Psoas muscle (tissue), 8 donors: Measurements from ENCODE around the gene RABEP1. TPM values are rescaled to one million over a fixed set of nuclear protein-coding genes. Genes with fewer than 3 reads are reported as not detected.

Experiments
- ATAC-seq, 4 donors: fragments of 200-7000 bp; cut with Tn5 transposase; one replicate each; pipeline ENCODE4 v1.9.1; 2020; ENCODE audit warnings: moderate library complexity in 3 of 4, mild to moderate bottlenecking in 2 of 4
- DNase-seq, 2 donors: peaks; one replicate each; pipeline ENCODE4 v3.0.0-alpha.2; 2020
- H3K27ac ChIP-seq: fragments of 200-600 bp; one replicate; pipeline ENCODE4 v1.8.0; 2022
- H3K27me3 ChIP-seq, 3 donors: fragments of 200-600 bp in 1 of 3; one replicate each; pipeline versions ENCODE4 v1.6.1 to v1.8.0; 2013 to 2022; ENCODE audit warnings: low read length in 2 of 3, mild to moderate bottlenecking in 2 of 3, moderate library complexity in 1 of 3; ENCODE audit not compliant: insufficient read depth in 3 of 3
- H3K36me3 ChIP-seq, 2 donors: fragments of 200-600 bp in 1 of 2; one replicate each; pipeline versions ENCODE4 v1.6.1 to v1.8.0; 2013 to 2022; ENCODE audit warnings: low read depth in 1 of 2, mild to moderate bottlenecking in 1 of 2, moderate library complexity in 1 of 2; ENCODE audit not compliant: insufficient read depth in 1 of 2
- H3K4me1 ChIP-seq: fragments of 200-600 bp; one replicate; pipeline ENCODE4 v1.8.0; 2022
- H3K4me3 ChIP-seq: fragments of 200-600 bp; one replicate; pipeline ENCODE4 v1.8.0; 2022; ENCODE audit warnings: mild to moderate bottlenecking
- H3K9me3 ChIP-seq: fragments of 200-600 bp; one replicate; pipeline ENCODE4 v1.8.0; 2022
- CTCF ChIP-seq: fragments of 200-600 bp; IDR thresholded peaks from one replicate; pipeline ENCODE4 v1.8.0; 2022; ENCODE audit warnings: antibody characterized with exemption
- WGBS, 3 donors: extraction: QIAGEN DNeasy Blood & Tissue Kit; methylation state at CpG; one replicate each; pipeline versions ENCODE4 v1.1.6 to v1.1.7; 2013; 5-methylcytosine and 5-hydroxymethylcytosine counted together
- intact Hi-C, 2 donors: fragments of 100-400 bp; cut with DNase I; formaldehyde crosslinking; loops; one replicate each; pipeline versions ENCODE4 v1.11.0 to v1.14.2; 2022
- polyA plus RNA-seq, 3 donors: library from polyadenylated mRNA; stranded (reverse); fragments of 200-250 nt; gene quantifications; one replicate each; pipeline ENCODE4 v1.2.3, GENCODE V29; 2013
- total RNA-seq, 4 donors: library from RNA; stranded (reverse); fragmentation: NEBNext Ultra II Directional in 2 of 4; extraction: Animal tissue kit (Norgen Biotek cat#: 25700) in 2 of 4; gene quantifications; one replicate each; pipeline versions ENCODE4 v1.2.1 to v1.2.4, GENCODE V29; 2021 to 2023
- donor health status: healthy with polysubstance abuse.
- donor health status: DM: no; HTN: no; CAD: no; lungs with moderate emphysema.
- donor health status: Bipolar disorder and iron deficiency.
- donor health status: healthy.
- donor health status: DM: yes; HTN: yes; CAD: no.
- donor health status: DM: no; HTN: no; CAD: no.
- donor health status: DM: no; HTN: no; CAD: no.
- donor health status: DM: yes; HTN: yes; CAD: no.

RABEP1 gene
- total and polyA plus RNA-seq, 7 donors, result 33.4 to 106 (median 77.4) TPM

GRCh38 chr17:5257124-5257523 lies 25.0 kb upstream of the RABEP1 start:
- H3K9me3 ChIP-seq, result no peaks in the 10 kb centered on the region
- H3K27ac ChIP-seq, result no peak overlapping the region
- no peak for ATAC-seq
- intact Hi-C loops, result loop anchor here (5.0 to 10.0 kb wide), 3 partner anchors 65 to 1178 kb away; partner anchors contain the start of genes AIPL1 (in 1 of the 2) and C1QBP (in 1 of the 2)
- no peak overlapping the region for H3K4me3 ChIP-seq
- WGBS, 3 donors, result 97% methylated on average over 5 of the region's 5 CpGs
- no peaks in the 10 kb centered on the region for H3K4me1 ChIP-seq
- DNase-seq, result no peak
- H3K27me3 ChIP-seq, result no peaks in the 10 kb centered on the region
- H3K36me3 ChIP-seq, result no peaks in the 10 kb centered on the region
- no peak for TF ChIP-seq CTCF

GRCh38 chr17:5260542-5260941 lies 21.5 kb upstream of the RABEP1 start:
- Histone ChIP-seq H3K4me1 (no peaks in the 10 kb centered on the region), H3K27me3 (no peaks in the 10 kb centered on the region), H3K36me3 (no peaks in the 10 kb centered on the region), H3K4me3 (no peak overlapping the region), H3K27ac (no peak overlapping the region), H3K9me3 (no peaks in the 10 kb centered on the region)
- no peak for DNase-seq
- WGBS, 3 donors, result 94 to 100% (median 96%) methylated on average over 1 of the region's 1 CpG
- TF ChIP-seq CTCF, result no peak
- no peak for ATAC-seq
- intact Hi-C loops, result no loop called here

- no peak for TF ChIP-seq CTCF
- Histone ChIP-seq H3K9me3 (no peaks in the 10 kb centered on the region), H3K4me1 (no peaks in the 10 kb centered on the region), H3K36me3 (no peaks in the 10 kb centered on the region), H3K4me3 (no peak overlapping the region), H3K27me3 (no peaks in the 10 kb centered on the region), H3K27ac (no peak overlapping the region)
- WGBS, 3 donors, result 70 to 83% (median 71%) methylated on average over 2 of the region's 2 CpGs
- DNase-seq (no peak), ATAC-seq (no peak)
- intact Hi-C loops, result no loop called here
Observed at GRCh38 chr17:5262416-5262991, 19.6 kb upstream of the RABEP1 start.

GRCh38 chr17:5263441-5263840 lies 18.6 kb upstream of the RABEP1 start:
- 92 to 95% (median 95%) methylated on average over 6 of the region's 6 CpGs for WGBS, 3 donors
- Histone ChIP-seq H3K27me3 (no peaks in the 10 kb centered on the region), H3K9me3 (no peaks in the 10 kb centered on the region), H3K27ac (no peak overlapping the region), H3K4me1 (no peaks in the 10 kb centered on the region), H3K4me3 (no peak overlapping the region), H3K36me3 (no peaks in the 10 kb centered on the region)
- no peak for DNase-seq
- intact Hi-C loops, result no loop called here
- ATAC-seq, result no peak
- TF ChIP-seq CTCF, result no peak

- Histone ChIP-seq H3K27me3 (no peaks in the 10 kb centered on the region), H3K4me1 (no peaks in the 10 kb centered on the region), H3K27ac (no peak overlapping the region), H3K4me3 (no peak overlapping the region), H3K9me3 (no peaks in the 10 kb centered on the region), H3K36me3 (no peaks in the 10 kb centered on the region)
- 49 to 71% (median 66%) methylated on average over 3 of the region's 3 CpGs for WGBS, 3 donors
- intact Hi-C loops, result no loop called here
- no peak for DNase-seq
- ATAC-seq, result no peak
- TF ChIP-seq CTCF, result no peak
Observed at GRCh38 chr17:5264893-5265292, 17.2 kb upstream of the RABEP1 start.
